LHCN-M2 (cell line): ENCODE data around the gene TMEM47. TPM values are rescaled to one million over a fixed set of nuclear protein-coding genes. Genes with fewer than 3 reads are reported as not detected.

Experiments used
- DNase-seq: peaks from one replicate; pipeline ENCODE4 v3.0.0-alpha.2; 2012; ENCODE audit warnings: low read depth
- polyA plus RNA-seq: library from polyadenylated mRNA; unstranded; fragments of >200 nt; gene quantifications from one replicate; pipeline ENCODE4 v1.2.1, GENCODE V29; 2012; ENCODE audit warnings: missing spikeins
- total RNA-seq: library from RNA; depleted of rRNA; stranded (reverse); fragments of >200 nt; gene quantifications from 2 replicates; pipeline ENCODE4 v1.2.3, GENCODE V29; 2014; rRNA removed

Gene TMEM47
- 44.5 and 54.7 TPM in 2 replicates for total RNA-seq
- polyA plus RNA-seq = 16.2 TPM

GRCh38 chrX:34656842-34657725 lies at the start of gene TMEM47:
TMEM47 (minus strand) TSS chrX:34657285; CDS start chrX:34657029, 256 bp downstream.
- DNase-seq = peak; percentile 70

- no peak for DNase-seq
Measured at GRCh38 chrX:34687095-34687494, 30.0 kb upstream of the TMEM47 start.

DNA sequence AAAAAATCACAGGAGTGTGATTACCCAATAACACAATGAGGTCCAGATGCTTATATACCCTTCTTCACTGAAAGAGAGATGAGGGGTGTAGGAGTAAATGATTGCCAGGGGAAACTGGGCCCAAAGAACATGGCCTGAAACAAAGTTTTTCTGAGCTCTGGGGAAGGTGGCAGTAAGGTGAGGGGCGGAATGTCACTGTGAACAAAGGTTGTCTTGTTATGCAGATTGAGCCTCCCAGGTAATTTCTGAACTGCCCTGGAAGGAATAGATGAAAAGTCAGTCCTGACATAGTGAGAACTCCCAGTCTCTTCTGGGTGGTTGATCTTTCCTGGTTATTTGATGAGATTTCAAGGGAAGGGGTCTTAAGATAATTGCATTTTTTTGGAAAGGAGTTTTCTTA lies 2.5 kb upstream of the TMEM47 start:
- no peak for DNase-seq

- DNase-seq = no peak
Measured at GRCh38 chrX:34658326-34658725, 1.2 kb upstream of the TMEM47 start.

- no peak for DNase-seq
Measured at GRCh38 chrX:34657726-34658070, 613 bp upstream of the TMEM47 start.

- peak; percentile 15 for DNase-seq
Measured at GRCh38 chrX:34656467-34656841, 631 bp downstream of the TMEM47 start.

GRCh38 chrX:34655501-34656455 lies 1.3 kb downstream of the TMEM47 start:
- DNase-seq = no peak

GRCh38 chrX:34654696-34655490 lies 2.2 kb downstream of the TMEM47 start:
- no peak for DNase-seq

DNA sequence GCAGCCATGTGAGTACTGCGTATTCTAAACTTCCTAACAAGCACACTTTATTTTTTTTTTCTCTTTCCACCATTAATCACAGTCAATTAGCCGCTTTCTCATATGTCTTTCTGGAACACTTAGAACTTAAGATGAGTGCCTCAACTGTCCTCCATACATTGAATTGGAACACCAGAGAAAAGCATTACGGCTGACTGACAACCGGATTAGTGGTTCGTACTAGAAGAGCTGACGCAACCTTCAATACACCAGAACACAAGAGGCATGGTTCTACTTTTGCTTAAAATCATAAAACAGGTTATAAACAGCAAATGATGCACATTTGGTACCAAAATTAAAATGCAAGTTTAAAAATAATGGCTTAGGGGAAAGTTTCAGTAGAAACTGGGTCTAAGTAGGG lies 3.3 kb downstream of the TMEM47 start:
- DNase-seq = no peak

- no peak for DNase-seq
Measured at GRCh38 chrX:34642849-34643248, 14.2 kb downstream of the TMEM47 start.

- peak; percentile 45 for DNase-seq
Measured at GRCh38 chrX:34638116-34638515, 19.0 kb downstream of the TMEM47 start.

DNA sequence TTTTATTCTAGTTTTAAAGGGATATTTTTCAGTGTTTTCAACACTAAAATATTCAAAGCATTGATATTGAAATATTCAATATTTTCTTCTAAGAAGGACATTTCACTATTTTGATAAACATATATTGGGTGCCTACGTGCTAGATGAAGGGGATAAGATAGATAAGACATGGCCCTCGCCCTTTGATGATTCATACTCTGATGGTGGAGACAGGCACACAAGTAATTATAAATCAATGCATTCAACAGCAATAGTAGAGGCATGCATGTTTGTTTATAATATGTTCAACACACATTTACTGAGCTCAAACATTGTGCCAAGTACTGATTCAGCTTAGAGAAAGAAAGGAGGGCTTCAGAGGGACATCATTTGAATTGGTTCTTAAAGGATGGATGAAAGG lies 22.7 kb downstream of the TMEM47 start:
- no peak for DNase-seq

DNA sequence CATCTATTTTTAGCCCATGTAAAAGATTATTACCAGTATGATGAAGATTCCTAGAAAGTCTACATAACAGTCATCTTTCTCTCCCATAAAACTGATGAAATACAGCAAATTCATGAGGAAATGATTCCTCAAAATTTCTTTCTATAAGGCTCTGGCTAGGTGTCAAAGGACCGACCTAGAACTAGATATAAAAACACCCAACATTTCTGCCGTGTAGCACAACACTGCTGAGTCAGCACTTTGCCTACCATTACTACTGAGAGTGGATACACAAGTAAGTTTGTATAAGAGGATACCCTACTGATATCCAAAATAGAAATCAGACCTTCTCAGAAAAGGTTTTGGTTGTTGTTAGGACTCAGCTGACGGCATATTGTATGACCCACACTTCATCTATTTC lies 24.7 kb downstream of the TMEM47 start:
- no peak for DNase-seq

DNA sequence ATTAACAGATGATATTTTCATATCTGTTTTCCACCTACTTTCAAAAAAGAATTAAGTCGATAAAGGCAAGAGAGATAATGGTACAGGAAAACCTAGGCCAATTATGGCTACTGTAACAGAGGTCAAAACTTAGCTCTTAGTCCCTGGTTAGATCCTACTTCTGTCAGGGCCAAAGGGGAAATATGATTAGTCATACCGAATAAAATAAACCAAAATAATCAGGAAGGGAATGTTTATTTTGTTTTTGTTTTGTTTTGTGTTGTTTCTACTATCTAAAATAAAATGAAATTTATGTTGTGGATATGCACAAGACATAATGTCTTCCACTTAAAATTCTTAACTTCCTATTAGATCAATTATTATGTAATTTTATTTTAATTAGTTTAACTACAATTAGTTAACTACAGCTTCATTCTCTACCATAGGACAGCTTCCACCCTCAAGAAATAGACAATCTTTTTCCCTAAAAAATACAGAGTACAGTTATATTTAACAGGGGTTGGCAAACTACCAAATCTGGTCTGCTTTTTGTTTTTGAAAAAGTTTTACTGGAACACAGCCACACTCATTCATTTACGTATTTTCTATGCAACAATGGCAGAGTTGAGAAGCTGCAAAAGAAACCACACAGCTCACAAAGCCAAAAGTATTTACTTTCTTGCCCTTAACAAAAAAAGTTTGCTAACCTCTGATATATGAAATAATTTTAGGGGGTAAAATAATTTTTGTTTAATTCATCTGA lies 25.4 kb downstream of the TMEM47 start:
- DNase-seq = peak; percentile 34

DNA sequence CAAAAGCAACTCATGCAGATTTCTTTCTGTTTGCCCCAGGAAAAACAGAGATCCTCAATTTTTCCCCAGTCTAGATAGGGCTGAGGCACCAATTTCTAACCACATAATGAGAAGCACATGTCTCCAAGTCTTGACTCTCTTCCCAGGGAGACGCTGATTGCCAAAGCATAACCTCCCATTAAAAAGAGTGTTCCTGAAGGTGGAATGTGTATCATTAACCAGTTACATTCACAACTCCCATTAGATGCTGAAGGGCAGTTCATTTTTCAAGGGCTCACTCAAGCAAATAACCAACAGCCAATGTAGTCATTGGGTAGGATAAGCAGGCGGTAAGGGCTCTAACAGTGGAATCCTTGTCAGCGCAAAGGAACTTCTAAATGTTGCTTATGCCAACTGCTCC lies 27.5 kb downstream of the TMEM47 start:
- DNase-seq = no peak

GRCh38 chrX:34624416-34624815 lies 32.7 kb downstream of the TMEM47 start:
- DNase-seq = no peak

DNA sequence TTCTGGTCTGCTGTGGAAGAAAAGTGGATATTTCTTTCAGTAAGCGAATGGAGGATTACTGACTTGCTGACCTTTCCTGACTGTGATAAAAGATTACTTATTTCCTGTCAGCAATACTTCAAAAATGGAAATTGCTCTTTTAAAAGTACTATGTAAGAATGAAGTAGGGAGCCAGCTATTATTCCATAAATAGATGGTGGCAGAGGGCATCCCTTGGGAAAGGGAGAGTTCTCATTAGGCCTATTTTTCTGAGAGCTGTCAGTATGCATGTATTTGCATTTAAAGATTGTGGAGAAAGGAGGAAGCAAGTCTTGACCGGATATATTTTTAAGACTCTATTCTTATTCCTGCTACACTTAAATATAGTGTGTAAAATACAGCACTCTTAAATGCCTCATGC lies 37.2 kb downstream of the TMEM47 start:
- no peak for DNase-seq

- DNase-seq = peak; percentile 16
Measured at GRCh38 chrX:34612036-34612435, 45.0 kb downstream of the TMEM47 start.

- DNase-seq = no peak
Measured at GRCh38 chrX:34598362-34598761, 58.7 kb downstream of the TMEM47 start.

GRCh38 chrX:34586936-34587335 lies 70.1 kb downstream of the TMEM47 start:
- DNase-seq = no peak

- DNase-seq = no peak
Measured at GRCh38 chrX:34586346-34586911, 70.7 kb downstream of the TMEM47 start.
